Activated gamma-delta T cell treated with Interleukin-2 at 50 U/mL for 16 hours (primary cell): Measurements from ENCODE around the gene ARHGEF7.
"Not testable (repeated sequence)": the region's sequence is repeated elsewhere in the genome, so short reads cannot be mapped to it uniquely, and the experiment has no call there.

Experiments
- DNase-seq: peaks from one replicate; pipeline ENCODE4 v3.0.0-alpha.2; 2020

The ARHGEF7 gene

DNA sequence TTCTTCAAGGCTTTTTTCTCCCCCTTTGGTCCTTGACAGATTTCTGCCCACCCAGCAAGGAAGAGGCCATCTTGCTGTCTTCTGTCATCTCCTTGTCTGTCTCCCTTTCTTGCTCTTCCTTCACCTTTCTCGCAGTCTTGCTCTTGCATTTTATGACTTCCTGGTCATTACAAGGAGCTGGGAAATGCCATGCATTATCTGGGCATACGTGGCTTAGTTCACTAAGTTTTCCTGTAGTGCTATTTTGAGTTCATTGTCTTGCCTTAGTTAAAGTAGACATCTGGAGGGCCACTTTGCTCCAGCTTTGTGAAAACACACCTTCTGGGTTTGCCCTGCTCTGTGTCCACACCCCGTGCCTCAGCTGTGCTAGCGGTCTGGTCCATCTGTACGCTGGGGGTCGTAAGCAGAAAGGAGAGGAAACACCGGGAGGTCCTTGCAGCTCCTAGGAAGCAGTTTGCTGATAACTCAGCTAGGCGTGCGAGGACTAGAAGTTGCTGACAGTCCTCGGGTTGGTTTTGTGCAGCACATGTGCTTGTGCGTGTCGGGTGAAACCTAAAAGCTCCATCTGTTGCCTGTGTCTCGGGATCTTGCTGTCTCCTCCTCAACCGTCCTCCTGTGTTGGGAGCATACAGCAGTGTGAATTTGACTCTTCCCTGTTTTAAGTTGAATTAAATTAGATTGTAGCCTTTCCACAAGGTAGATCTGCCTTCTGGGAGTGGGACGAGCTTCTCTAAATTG is 59.4 kb downstream of the ARHGEF7 start:
- DNase-seq: no peak

DNA sequence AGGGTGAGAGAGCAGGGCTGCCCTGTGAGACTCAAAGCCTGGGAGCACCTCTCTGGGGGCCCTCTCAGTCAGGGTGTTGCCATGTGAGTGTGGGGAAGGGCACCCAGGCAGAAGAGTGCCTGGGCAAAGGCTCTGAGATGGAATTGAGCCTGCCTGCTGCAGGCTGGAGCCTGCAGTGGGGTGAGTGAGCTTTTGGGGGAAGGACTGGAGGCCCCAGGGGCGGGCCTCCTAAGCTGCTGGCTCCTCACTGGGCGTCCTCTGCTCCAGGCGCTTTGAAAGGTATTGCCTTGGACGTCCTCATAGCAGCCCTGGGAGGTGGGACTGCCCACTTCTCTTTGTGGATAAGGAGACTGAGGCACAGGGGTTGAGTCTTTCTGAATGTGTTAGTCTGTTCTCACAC is 60.3 kb downstream of the ARHGEF7 start:
- no peak for DNase-seq

DNA sequence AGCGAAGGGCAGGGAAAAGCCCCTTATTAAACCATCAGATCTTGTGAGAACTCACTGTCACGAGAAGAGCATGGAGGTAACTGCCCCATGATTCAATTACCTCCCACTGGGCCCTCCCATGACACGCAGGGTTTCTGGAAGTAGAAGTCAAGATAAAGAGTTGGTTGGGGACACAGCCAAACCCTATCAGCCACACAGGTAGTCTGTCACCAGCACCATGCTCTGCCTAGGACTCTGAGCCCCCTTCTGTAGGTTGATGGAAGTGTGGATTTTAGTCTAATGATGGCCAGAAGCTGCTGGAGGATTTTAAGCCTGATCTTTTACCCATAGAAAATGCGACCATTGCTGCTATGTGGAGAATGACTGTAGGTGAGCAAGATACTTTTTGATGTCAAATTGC is 60.8 kb downstream of the ARHGEF7 start:
- DNase-seq: no peak

DNA sequence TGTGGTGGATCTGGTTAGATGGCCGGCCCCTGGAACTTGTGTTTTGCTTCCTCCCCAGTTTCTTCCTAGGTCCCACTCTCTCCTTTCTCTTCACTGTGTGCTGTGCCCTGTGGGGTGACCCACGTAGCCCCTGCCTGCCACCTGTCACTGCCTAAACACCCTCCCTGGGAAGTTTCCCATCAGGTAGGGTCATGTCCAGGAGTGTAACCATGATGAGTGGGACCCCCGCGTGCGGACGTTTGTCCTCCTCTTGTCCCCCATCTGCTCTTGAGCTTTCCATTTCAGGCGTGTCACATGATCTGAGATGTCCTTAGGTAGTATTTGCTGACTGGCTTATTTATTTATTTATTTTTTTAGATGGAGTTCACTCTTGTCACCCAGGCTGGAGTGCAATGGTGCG is 61.3 kb downstream of the ARHGEF7 start:
- DNase-seq: no peak

DNA sequence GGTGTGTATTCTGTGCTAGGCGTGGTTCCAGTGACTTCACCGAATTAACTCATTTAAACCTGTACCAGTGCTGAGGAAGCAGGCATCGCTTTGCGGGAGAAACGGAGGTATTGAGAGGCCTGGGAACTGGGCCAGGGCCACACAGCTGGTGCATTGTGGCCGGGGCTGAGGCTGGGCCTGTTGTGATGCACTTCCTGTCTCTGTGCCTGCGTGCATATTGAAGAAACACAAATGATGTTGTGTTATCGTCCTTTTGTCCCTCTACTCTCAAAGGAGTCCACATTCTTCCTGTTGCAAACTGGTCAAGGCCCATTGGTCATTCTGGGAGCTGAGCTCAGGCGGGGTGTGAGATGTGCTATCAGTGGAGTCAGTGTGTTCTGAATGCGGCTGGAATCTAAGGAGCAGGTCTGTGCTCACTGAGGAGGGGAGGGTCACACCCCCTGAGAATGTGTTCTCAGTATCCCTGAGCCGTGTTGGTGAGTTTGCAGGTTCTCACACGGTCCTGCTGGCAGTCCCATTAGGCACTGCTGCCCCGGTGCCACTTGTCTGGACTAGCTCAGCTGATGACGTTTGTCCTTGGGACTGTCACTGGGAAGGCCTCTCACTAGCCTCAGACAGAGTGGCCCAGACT is 62.1 kb downstream of the ARHGEF7 start:
- no peak for DNase-seq

DNA sequence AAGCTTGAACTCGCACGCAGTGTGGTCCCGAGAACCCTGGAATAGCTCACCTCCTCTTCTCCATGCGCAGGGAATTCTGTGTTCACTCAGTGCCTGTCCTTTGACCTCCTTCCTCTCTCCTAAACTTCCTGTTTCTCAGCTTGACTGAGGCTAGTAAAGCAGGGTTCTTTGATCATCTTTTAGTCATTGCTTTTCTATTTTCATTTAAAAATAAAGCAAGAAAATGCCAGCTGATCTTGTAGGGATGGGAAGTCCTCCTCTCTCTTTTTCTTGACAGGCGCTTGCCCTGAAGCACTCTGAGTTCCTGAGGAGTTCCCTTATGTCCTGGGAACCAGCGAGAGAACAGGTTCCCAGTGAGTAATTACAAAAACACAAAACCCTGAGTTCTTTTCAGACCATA is 62.8 kb downstream of the ARHGEF7 start:
- no peak for DNase-seq

DNA sequence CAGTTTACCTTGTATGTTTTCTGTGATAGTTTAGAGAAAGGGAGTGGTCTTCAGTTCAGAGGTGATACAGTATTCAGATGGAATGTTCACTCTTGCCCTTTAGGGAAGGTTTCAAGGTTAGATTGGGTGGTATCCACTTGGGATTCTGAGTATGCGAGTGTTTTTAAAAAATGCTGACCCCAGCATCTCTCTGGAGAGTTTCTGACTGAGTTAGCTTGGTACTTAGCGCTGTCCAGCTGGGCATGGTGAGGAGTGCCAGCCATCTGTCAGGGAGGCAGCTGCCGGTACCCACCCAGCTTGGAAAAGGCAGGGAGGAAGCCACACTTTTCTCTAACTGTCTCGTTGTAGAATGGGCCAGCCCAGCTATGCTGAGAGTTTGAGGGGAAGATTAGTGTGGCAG is 63.3 kb downstream of the ARHGEF7 start:
- no peak for DNase-seq

DNA sequence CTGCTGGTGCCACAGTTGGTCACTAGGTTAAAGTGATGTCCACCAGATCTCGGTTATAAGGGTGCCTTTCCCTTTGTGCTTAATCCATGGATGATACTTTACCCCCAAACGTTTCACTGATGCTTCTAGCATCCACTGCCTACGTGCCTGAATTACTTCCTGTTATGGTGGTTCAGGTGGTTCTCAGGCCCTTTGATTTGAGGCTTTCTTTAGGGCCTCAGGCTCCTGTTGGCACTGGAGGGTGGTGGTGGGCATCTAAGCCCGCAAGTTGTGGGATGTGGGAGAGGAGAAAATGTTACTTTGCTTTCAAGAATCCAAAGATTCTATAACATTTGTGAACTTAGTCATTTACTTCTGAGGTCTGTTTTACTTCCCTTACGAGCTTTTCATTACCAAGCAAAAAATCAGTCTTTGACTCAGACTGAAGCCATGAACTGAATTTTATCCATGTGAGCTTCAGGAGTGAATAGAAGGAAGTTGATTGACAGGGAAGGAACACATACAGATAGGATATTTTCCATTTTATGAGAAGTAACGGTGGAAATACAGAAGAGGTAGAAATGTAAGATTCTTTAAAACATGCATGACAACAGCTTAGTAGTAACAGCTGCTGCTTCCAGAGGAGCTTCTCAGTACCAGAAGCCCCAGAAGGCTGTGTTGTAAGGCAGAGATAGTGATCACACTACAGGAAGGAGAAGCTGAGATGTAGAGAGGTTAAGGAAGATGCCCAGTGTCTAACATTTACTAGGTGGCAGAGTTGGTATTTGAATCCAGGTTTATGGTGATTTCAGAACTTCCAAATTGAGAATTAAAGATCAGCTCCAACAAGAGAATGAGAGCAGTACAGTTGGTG is 65.0 kb downstream of the ARHGEF7 start:
- DNase-seq: no peak

DNA sequence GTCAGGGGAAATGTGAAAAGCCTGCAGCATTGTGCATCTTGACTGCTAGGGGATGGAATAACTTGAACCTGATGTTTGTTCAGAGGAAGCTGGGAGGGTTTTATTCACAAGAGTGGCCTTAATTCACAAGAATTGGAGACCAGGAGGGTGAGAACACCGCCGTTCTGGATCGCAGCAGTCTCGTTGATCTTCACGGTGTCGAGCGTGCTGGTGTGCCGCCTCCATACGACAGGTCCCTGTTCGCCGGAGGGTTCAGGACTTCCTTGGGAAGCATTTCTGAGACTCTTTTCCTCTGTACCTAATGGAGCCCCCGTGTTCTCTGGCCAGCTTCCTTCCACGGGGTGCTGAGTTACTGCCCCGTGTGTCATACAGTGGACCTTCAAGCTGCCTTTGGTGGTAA is 66.9 kb downstream of the ARHGEF7 start:
- DNase-seq: no peak

DNA sequence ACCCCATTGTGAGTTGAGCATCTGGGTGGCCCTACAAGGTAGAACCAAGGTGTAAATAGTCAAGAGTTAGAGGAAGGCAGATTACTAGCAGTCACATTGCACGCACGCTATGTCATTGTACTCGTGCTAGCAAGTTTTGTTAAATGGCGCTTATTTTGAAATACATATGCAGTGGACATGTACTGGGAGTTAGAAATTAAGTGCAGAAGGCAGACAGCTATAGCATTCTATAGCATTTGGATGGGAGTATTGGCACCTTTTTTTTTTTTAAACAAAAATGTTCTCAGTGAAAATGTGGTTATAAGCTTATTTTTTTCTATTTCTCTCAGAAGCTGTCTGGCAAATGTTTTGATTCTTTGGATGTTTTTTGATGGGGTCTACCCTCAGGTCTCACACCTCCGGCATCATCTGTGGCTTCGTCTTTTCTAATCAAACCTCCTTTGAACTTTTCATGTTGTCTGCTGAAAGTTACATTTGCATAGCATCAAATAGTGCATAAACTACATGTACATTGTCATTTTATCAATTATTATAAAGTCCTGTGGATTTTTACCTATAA is 68.1 kb downstream of the ARHGEF7 start:
- no peak for DNase-seq

DNA sequence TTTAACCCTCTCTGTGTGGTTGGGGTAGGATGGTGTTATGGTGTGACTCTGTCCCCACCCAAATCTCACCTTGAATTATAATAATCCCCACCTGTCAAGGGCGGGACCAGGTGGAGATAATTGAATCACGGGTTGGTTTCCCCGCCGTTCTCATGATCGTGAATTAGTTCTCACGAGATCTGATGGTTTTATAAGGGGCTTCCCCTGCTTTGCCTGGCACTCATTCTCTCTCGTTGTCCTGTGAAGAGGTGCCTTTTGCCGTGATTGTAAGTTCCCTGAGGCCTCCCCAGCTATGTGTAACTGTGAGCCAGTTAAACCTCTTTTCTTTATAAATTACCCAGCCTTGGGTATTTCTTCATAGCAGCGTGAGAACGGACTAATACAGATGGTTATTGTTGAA is 68.8 kb downstream of the ARHGEF7 start:
- no peak for DNase-seq

DNA sequence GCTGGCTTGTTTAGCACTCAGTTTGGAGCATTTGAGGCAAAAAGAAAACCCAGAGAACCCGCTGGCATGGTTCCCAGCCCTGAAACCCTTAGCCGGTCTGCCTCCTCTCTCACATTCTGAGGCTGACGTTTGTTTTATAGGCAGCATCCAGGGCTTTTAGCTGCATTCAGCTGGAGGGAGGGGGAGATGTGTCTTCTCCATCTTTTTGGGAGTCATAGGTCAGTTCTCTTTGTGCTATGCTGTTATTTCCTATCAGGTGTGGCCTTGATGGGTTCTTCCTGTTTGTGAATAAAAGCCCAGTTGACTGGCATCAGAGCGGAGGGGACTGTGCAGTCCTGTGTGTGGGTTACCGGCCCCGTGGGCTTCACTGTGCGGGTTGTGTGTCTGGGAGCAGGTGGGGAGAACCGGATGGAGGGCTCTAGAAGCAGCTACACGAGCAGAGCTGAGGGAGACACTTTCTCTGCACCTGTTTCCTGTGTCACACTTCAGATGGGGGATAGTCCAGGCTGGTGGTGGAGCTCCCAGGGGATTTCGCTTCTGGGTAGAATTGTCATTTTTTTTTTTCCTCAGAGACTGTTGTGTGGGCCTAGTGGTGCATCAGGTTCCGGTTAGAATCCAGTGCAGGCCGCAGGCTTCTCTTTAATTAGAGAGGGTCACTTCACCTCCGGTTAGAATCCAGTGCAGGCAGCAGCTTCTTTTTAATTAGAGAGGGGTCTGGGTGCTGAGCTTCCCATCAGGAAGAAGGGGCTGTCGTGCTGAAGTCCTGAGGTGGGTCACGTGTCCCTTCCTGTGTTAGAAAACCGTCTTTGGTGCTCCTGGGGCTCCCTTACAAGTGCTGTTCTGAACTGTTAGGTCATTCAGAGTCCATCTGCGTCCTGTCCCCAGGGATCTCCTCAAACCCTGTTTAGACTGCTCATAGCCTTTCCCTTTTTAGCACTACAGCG is 69.6 kb downstream of the ARHGEF7 start:
- DNase-seq: peak; percentile 51

DNA sequence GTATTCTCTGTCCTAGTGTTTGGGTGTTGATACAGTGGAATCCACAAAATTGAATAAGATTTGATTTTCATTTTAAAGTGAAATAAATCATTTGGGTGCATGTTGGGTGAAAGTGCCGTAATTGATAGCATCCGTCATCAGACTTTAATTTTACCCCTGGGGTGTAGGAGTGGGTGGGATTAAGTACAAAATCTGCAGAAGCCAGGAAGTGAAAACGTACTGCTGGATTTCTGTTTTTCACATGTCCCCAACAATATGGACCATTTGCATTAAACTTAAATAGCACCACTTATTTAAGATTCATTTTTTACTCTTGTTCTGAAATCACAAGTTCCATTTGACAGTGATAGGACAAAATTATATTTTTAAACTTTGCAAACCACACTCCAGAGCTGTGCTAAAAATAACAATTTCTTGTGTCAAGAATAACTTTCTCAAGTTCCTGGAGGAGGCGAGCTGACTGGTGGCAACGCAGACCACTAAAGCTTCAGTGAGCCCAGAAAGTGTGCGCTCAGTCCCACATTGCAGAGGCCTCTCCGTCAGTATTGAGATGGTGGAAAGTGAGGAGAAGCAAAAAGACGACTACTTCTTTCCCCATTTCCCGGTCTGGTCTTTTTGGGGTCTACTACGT is 71.3 kb downstream of the ARHGEF7 start:
- DNase-seq: no peak

DNA sequence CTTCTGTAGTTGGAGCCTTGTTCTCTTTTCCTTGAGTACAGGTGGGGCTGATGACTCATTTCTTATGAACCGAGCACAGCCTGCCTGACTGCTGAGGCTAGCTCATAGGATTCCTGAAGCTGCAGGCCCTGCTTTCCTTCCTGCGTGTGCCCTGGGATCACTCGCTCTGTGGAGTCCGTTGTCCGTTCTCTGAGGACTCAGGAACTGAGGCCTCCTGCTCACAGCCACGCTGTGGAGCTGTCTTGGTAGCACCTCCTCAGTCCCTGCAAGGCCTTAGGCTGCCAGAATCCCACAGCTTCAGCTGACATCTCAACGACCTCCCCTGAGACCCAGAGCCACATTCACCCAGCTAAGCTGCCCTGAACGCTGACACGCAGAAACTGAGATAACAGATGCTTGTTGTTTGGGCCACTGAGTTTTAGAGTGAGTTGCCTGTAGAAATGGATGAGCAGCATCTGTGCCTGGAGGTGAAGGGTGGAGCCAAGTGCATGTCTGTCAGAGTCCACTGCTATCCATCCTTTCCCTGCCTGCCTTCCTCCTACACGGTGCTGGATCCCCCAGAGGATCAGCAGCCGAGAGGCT is 72.9 kb downstream of the ARHGEF7 start:
- DNase-seq: no peak

DNA sequence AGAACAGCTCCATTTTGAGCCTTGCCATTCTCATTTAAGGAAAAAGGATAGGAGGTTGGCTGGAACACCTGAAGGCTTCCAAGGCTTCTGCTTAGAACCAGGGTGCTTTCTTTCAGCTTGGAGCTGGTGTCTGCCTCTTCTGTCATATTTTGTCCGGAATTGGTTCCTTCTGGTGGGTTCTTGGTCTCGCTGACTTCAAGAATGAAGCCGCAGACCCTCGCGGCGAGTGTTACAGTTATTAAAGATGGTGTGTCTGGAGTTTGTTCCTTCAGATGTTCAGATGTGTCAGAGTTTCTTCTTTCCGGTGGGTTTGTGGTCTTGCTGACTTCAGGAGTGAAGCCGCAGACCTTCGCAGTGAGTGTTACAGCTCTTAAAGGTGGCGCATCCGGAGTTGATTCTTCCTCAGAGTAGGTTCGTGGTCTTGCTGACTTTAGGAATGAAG is 74.0 kb downstream of the ARHGEF7 start:
- DNase-seq: peak; percentile 60

DNA sequence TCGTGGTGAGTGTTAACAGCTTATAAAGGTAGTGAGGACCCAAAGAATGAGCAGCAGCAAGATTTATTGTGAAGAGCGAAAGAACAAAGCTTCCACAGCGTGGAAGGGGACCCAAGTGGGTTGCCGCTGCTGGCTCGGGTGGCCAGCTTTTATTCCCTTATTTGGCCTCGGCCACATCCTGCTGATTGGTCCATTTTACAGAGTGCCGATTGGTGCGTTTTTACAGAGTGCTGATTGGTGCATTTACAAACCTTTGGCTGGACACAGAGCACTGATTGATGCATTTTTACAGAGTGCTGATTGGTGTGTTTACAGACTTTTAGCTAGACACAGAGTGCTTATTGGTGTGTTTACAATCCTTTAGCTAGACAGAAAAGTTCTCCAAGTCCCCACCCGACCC is 74.4 kb downstream of the ARHGEF7 start:
- DNase-seq: not testable (repeated sequence)

DNA sequence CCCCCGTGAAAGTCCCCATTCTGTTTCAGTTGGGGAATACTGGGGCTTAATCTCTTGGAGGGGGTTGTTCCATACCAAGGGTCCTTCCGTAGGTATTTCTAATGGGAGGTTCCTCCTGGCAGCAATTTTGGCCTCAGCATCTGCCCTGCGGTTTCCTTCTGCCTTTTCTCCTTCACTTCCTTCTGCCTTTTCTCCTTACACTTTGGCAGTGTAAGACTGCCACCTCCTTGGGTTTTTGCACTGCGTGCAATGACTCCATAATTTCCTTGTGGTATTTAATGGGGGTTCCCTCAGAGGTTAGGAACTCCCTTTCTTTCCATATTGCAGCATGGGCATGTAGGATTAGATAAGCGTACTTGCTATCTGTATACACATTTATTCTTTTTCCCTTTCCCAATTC is 78.1 kb downstream of the ARHGEF7 start:
- not testable (repeated sequence) for DNase-seq

DNA sequence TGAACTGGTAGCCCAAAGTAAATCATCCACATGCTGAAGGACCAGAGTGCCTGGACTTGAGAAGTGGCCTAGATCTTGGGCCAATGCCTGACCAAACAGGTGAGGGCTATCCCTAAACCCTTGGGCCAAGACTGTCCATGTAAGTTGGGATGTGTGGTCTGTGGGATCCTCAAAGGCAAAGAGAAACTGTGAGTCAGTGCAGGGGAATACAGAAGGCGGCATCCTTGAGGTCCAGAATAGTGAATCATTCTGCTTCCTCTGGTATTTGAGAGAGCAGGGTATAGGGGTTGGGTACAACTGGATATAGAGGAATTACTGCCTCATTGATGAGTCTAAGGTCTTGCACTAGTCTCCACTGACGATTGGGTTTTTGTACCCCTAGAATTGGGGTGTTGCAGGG is 79.5 kb downstream of the ARHGEF7 start:
- DNase-seq: not testable (repeated sequence)

DNA sequence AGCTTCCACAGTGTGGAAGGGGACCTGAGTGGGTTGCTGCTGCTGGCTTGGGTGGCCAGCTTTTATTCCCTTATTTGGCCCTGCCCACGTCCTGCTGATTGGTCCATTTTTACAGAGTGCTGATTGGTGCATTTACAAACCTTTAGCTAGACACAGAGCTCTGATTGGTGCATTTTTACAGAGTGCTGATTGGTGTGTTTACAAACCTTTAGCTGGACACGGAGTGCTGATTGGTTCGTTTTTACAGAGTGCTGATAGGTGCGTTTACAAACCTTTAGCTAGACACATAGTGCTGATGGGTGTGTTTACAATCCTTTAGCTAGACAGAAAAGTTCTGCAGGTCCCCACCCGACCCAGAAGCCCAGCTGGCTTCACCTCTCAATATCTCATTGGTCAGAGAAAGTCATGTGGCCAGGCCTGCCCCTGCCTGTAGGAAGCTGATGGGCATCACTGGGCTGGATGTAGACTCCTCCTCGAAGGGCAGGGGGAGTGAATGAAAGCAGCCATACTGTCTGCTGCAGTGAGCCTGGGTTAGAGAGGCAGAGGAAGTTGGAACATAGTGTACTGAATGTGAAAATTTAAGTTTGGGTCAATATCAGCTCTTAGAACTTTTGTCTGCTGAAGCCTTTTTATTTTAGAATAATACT is 83.7 kb downstream of the ARHGEF7 start:
- not testable (repeated sequence) for DNase-seq

DNA sequence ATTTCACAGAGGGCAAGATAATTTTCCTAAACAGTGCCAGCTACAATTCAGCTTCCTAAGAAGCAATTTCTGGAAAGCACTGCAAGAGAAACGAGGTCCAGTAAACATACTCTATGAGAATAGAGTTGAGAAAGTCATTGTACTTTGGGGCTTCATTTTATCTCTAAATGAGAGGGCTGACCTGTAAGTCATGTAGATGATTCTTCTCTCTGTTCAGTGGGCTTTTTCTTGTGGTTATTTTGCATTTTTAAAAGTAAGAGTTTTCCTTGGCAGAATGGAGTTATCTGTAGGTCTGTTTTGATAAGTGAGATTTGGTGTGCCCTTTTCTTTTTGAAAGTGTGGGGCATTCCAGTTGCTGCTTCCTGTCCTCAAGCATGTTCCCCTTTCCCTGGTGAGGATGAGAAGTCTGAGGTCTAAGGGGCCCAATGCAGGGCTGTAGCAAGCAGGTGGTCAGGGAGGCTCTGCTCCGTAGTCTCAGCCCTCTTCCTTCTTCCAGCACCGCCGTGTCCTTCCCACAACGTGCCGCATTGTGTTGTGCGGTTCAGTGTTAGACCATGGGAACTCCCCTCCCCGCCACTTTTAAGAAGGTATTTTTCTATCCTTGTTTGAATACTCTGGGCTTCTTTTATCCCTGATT is 86.3 kb downstream of the ARHGEF7 start:
- no peak for DNase-seq
